Measurements from ENCODE around the gene P2RY8.
"Not testable (repeated sequence)": the region's sequence is repeated elsewhere in the genome, so short reads cannot be mapped to it uniquely, and the experiment has no call there.

P2RY8 gene

DNA sequence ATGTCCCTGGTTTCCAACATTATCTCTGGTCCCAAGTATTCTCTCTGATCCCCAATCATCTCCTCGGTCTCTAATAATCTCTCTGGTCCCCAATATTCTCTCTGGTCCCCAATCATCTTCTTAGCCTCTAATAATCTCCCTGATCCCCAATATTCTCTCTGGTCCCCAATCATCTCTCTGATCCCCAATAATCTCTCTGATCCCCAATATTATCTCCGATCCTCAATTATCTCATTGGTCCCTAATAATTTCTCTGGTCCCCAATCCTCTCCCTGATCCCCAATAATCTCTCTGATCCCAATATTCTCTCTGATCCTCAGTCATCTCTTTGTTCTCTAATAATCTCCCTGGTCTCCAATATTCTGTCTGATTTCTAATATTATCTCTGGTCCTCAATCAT is 16.6 kb downstream of the P2RY8 start:
- no peak for DNase-seq (ENCODE audit: low read depth in 3 of 3)

- DNase-seq (ENCODE audit: low read depth in 3 of 3) = no peak
Observed at GRCh38 chrX:1519022-1519497, 17.9 kb downstream of the P2RY8 start.

DNA sequence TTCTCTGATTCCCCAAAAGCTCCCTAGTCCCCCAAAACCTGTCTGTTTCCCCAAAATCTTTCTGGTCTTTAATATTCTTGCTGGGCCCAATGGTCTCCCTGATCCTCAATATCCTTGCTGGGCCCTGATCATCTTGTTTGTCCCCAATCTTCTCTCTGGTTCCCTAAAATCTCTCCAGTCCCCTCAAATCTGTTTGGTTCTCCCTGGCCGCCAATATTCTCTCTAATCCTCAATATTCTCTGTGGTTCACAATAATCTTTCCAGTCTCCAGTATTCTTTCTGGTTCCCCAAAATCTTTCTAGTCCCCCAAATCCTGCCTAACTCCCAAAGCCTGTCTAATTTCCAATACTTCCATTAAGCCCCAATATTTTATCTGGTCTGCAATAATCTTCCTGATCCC is 18.5 kb downstream of the P2RY8 start:
- no peak for DNase-seq (ENCODE audit: low read depth in 3 of 3)

DNA sequence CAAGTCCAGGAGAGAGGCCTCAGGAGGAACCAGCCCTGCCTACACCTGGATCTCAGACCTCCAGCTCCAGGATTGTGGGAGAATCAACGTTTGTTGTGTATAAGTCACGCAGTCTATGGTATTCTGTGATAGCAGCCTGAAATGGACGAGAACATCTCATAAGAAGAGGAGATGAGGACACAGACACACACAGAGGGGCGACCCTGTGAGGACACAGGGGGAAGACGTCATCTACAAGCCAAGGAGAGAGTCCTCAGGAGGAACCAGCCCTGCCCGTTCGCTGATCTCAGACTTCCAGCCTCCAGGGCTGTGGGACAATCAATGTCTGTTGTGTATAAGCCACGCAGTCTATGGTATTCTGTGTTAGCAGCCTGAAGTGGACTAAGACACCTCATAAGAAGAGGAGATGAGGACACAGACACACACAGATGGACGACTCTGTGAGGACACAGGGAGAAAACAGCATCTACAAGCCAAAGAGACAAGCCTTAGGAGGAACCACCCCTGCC is 20.3 kb downstream of the P2RY8 start:
- DNase-seq (ENCODE audit: low read depth in 3 of 3) = no peak

- DNase-seq (ENCODE audit: low read depth in 3 of 3) = no peak
Observed at GRCh38 chrX:1511829-1512228, 25.2 kb downstream of the P2RY8 start.

- no peak for DNase-seq (ENCODE audit: low read depth in 3 of 3)
Observed at GRCh38 chrX:1511150-1511549, 25.8 kb downstream of the P2RY8 start.

GRCh38 chrX:1507511-1508463 is 29.2 kb downstream of the P2RY8 start:
- DNase-seq (ENCODE audit: low read depth in 3 of 3) = no peak

DNA sequence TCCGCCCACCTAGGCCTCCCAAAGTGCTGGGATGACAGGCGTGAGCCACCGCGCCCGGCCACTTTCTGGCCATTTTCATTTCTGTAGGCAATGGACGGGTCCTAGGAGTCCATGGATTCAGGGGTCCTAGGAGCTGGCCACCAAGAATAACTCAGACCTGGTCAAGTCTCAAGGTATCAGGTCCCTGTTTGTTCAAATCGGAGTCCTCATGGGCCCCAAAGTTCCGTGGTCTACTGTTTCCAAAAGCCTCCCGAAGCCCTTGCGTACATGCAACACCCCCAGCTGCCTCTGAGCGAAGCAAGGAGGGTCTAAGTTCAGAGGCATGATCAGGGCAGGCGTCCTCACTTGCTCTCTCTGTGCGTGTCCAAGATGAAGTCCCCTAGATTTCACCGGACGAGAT is 30.1 kb downstream of the P2RY8 start:
- DNase-seq (ENCODE audit: low read depth in 3 of 3) = no peak

DNA sequence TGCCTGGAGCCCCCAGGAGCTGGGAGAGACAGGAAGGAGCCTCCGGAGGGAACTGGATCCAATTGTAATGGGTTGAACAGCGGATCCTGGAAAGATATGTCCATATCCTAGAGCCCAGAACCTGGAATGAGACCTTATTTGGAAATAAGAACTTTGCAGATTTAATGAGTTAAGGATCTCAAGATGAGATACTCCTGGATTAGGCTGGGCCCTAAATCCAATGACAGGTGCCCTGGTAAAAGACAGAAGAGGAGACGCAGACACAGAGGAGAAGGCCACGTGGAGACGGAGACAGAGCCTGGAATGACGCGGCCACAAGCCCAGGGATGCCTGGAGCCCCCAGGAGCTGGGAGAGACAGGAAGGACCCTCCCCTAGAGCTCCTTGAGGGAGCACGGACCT is 34.1 kb downstream of the P2RY8 start:
- DNase-seq (ENCODE audit: low read depth in 3 of 3) = no peak

GRCh38 chrX:1502241-1502640 is 34.7 kb downstream of the P2RY8 start:
- no peak for DNase-seq (ENCODE audit: low read depth in 3 of 3)

GRCh38 chrX:1500701-1501624 is 36.0 kb downstream of the P2RY8 start:
- DNase-seq (ENCODE audit: low read depth in 3 of 3) = no peak

DNA sequence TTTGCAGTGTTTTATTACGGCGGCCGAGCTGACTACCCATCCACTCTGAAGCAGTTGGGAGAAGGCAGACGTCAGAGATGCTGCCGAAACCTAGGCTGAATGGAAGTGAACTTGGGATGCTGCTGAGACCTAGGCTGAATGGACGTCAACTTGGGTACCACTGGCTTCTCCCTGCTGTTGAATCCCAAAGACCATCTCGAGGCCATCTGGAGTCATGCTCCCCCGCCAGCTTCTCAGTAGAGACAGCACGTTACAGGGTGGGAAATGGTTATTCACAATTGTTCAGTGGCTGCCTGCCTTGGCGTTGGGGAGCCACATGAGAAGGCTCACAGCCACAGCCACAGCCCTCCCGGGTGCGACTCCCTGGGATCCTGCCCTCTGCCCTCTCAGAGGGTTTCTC is 40.9 kb downstream of the P2RY8 start:
- DNase-seq (ENCODE audit: low read depth in 3 of 3) = no peak

DNA sequence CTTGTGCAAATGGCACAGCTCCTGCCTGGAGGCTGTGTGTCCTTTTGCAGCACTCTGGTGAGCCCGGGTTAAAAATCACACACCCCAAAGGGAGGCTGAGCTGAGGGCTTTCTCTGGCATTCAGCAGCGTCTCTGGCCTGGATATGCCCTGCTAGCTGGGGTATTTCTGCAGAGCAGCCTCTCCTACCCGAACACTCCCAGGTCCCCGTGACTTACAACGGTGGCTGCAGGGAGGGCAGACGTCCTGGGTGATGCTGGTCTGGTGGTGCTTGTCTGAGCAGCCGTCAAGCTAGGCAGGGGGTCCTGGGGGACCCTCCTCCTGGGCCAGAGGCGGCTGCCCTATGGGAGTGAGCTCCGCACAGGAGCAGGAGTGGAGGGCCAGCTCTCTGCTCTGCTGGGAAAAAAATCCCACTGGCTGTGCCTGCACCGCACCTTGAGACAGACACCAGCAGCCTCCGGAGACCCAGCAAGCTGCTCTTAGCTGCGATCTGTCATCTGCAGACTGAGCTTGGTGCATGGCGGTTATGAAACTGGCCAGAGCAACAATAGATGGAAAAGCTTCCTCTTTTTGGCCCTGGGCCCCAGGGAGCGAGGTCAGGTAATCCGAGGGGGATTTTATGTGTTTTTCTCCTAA is 43.0 kb downstream of the P2RY8 start:
- no peak for DNase-seq (ENCODE audit: low read depth in 3 of 3)

- DNase-seq (ENCODE audit: low read depth in 3 of 3) = no peak
Observed at GRCh38 chrX:1493412-1493811, 43.6 kb downstream of the P2RY8 start.

- no peak for DNase-seq (ENCODE audit: low read depth in 3 of 3)
Observed at GRCh38 chrX:1492421-1493012, 44.5 kb downstream of the P2RY8 start.

GRCh38 chrX:1491851-1492349 is 45.1 kb downstream of the P2RY8 start:
- peak in 2 of 3 donors; percentile 46 to 48 for DNase-seq (ENCODE audit: low read depth in 3 of 3)

- DNase-seq (ENCODE audit: low read depth in 3 of 3) = not testable (repeated sequence)
Observed at GRCh38 chrX:1491248-1491647, 45.7 kb downstream of the P2RY8 start.

- not testable (repeated sequence) for DNase-seq (ENCODE audit: low read depth in 3 of 3)
Observed at GRCh38 chrX:1490723-1491122, 46.3 kb downstream of the P2RY8 start.

GRCh38 chrX:1489354-1489753 is 47.6 kb downstream of the P2RY8 start:
- DNase-seq (ENCODE audit: low read depth in 3 of 3) = not testable (repeated sequence)

GRCh38 chrX:1488745-1489144 is 48.2 kb downstream of the P2RY8 start:
- DNase-seq (ENCODE audit: low read depth in 3 of 3) = no peak

DNA sequence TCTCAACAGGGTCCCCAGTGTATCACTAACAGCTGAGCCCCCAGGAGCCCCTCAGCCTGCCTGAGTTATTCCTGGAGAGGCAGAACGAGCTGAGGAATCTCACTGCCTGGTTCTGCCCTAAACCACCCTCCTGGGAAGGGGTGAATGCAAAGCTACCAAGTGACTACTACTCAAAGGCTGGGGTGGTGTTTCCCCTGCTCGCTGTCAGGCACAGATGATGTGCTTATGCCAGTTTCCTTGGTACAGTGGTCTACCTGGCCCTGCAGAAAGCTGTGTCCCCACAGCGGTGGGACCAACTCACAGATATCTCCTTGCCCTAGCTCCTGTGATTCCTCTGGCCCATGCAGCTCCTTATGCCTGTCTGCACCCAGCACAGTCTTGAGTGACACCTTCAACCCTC is 48.8 kb downstream of the P2RY8 start:
- no peak for DNase-seq (ENCODE audit: low read depth in 3 of 3)
